GM08714 (cell line): Measurements from ENCODE around the gene CHTF8.
A peak's percentile ranks its signal among the peaks of the same experiment; 100 is the strongest.

ENCODE experiments used
- H3K4me3 ChIP-seq: fragments of 200-500 bp; sonication (Bioruptor generic); 2 replicates; pipeline ENCODE4 v1.5.1; 2014; ENCODE audit warnings: mild to moderate bottlenecking, low read length, inconsistent platforms
- ZNF274 ChIP-seq: IDR thresholded peaks from 2 replicates; pipeline ENCODE4 v1.6.1; 2012; ENCODE audit warnings: mild to moderate bottlenecking, low read depth, low read length

Gene CHTF8, protein sequence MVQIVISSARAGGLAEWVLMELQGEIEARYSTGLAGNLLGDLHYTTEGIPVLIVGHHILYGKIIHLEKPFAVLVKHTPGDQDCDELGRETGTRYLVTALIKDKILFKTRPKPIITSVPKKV

DNA sequence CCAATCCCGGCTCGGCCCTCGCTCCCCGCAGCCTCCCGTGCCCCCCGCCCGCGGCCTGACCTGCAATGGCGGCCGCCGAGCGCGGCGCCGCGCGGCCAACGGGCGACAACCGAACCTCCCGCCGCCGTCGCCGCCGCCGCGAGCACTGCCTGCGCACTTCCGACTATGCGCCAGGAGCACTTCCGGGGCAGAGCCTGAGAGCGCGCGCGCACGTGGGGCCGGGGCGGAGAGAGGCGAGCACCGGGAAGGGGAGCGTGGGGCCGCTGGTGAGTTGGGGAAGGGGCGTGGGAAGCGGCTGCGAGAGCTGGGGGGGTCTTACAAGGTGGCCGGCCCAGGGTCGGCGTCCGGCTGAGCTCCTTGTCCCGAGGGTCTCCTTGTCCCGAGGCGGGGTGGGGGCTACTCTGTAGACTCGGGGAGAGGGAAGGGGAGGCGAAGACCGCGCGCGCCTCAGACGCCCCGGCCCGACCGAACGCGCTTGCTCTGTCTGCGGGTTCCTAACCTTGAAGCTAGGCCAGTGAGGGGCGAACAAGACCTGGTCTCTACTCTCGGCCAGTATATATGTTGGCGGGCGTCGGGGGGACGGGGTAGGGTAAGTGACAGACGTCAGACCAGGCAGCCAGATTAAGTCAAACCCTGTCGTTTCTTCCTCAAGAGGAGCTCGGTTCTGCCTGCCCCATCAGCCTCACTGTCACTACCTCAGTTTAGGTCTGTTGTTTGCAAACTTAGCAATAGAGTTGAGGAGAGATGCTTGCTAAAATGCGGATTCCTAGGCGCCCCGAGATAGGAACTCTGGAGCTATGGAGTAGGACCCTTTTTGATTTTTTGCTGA, at the start of gene CHTF8, which contains the start of gene UTP4:
CHTF8 (minus strand) TSS at position 165 of the 829 bp plus-strand sequence. CDS start 11,130 bp downstream, outside the sequence.
UTP4 (plus strand) TSS at position 226 of the 829 bp plus-strand sequence. CDS start 811 bp downstream, outside the sequence.
- no peak for TF ChIP-seq ZNF274
- peak within 1 kb of the TSS; percentile 100 for H3K4me3 ChIP-seq

- H3K4me3 ChIP-seq = no peak overlapping the region
- TF ChIP-seq ZNF274 = no peak
Measured at GRCh38 chr16:69180011-69180338, 47.6 kb upstream of the CHTF8 start.

DNA sequence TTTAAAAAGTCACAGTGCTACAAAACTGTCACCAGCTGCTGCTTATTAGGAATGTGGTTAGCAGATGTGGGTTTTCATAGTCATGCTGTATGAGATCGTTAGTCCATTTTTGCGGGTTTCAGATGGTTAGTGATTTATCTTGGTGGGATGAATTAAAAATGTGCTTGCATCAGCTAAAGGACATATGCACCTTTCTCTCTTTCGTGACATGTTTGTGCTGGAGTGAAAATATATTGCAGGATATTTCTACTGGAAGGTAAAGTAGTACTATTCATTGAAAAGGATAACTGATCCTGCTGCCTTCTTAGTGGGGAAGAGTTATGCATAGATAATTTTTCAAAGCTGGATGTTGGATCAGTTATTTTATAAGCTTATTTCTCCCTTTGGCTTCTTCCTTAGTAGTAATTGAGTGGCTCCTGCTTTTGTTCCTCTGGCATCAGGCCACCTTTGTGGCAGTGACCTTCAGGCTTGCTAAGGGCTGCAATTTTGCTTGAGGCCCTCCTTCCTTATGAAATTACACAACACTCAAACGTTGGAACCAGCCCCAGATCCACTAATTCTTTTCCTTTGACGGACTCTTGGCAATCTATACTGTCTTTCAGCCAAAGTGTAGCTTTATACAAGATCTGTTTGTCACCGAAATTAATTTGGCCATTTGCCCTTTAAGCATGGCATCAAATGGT, 47.1 kb upstream of the CHTF8 start:
- no peak overlapping the region for H3K4me3 ChIP-seq

GRCh38 chr16:69176033-69176800, 43.8 kb upstream of the CHTF8 start:
- no peak for TF ChIP-seq ZNF274
- H3K4me3 ChIP-seq = no peak overlapping the region

More for the DNA sequence above, 47.1 kb upstream of the CHTF8 start:
- TF ChIP-seq ZNF274 = no peak

GRCh38 chr16:69171325-69172084, 39.1 kb upstream of the CHTF8 start:
- TF ChIP-seq ZNF274 = no peak
- no peak overlapping the region for H3K4me3 ChIP-seq

- TF ChIP-seq ZNF274 = no peak
- H3K4me3 ChIP-seq = no peak overlapping the region
Measured at GRCh38 chr16:69169607-69170352, 37.4 kb upstream of the CHTF8 start.

DNA sequence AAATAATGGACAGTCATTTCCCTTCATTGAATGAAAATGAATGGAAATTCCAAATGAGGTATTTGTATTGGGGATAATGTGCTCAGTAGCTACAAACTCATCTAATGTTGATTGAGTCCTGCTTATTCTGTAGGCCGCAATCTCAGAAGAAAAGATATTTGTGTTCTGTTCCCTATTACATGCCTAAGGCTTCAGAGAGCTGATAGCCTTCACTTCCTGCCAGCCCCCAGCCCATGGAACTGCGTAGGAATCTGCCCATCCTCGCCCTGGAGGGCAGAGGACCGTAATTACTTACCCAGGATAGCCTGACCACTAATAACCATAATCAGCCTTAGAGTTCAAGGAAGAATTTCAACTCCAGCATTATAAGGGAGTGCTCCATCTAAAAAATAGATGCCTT, 36.7 kb upstream of the CHTF8 start:
- no peak for TF ChIP-seq ZNF274
- no peak overlapping the region for H3K4me3 ChIP-seq

- TF ChIP-seq ZNF274 = no peak
- no peak overlapping the region for H3K4me3 ChIP-seq
Measured at GRCh38 chr16:69166946-69167930, 34.9 kb upstream of the CHTF8 start.

DNA sequence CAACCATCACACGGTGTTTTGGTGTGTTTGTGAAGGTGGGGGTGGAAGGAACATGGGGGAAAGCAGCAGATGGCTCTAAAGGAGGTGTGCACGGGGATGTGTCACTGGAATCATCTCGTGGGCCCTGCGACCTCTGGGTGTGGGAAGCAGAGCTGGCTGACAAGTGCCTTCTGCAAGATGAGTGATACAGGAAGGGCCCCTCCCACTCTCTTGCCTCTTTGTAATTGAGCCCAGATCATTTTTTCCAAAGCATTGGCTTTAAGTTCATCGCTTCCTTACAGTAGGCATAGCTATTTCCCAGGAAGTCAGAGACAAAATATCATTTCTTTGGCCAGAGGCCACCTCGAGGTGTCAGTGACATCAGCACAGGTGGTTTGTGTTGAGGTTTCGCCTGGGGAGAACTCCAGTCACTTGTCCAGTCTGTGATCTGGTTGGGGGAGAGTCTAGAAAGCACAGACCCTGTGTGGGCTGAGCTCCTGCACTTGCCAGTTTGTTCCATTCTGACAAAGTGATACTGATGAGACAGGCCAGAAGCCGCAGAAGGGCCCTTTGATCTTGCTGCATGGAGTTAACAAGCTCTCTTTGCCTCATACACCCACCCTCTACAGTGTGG, 33.9 kb upstream of the CHTF8 start:
- TF ChIP-seq ZNF274 = no peak

DNA sequence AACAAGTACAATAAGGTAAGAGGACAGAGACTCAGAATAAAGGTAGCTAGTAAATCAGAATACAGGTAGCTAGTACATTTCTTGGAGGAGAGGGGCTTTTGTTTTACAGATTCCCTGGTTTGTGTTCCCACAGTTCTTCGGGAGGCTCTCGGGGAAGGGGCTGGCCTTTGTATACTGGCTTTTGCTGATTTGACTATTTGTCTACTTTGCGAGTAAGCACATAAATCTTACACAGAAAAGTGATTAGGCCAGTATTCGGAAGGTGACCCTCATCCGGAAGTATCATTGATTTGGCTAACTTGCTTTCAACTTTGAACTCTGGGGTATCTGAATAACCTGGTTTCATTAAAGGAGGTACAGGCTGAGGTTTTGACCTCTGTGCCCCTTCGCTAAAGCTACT, 33.2 kb upstream of the CHTF8 start:
- H3K4me3 ChIP-seq = no peak overlapping the region
- TF ChIP-seq ZNF274 = no peak

More for the DNA sequence above, 33.9 kb upstream of the CHTF8 start:
- H3K4me3 ChIP-seq = no peak overlapping the region

DNA sequence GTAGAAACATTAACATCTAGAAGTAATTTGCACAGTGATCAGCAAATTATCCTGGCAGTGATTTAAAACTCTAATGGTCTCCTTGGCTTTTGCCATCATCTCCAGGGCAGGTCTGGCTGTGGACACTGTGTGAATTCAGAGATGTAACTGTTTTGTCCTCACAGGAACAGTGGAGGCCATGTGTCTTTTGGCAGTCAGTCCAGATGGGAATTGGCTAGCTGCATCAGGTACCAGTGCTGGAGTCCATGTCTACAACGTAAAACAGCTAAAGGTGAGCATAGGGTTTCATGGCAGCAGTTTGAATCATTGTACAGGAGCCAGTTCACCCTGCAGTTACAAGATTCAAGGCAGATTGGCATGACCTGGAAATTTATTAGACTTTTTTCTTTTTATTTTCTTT, 27.8 kb upstream of the CHTF8 start:
- TF ChIP-seq ZNF274 = no peak
- no peak overlapping the region for H3K4me3 ChIP-seq
